Gastrocnemius medialis (tissue), 4 donors: ENCODE results near the gene AMN. TPM values are rescaled to one million over a fixed set of nuclear protein-coding genes. Genes with fewer than 3 reads are reported as not detected.
A peak's percentile ranks its signal among the peaks of the same experiment; 100 is the strongest.

ENCODE experiments used
- ATAC-seq, 2 donors: fragments of 150-250 bp; one replicate each; pipeline ENCODE4 v1.9.1; 2016
- DNase-seq, 2 donors: peaks; one replicate each; pipeline ENCODE4 v3.0.0-alpha.2; 2019
- H3K27ac ChIP-seq, 4 donors: fragments of 200-600 bp; sonication (generic); 1 replicate in 1 of 4; 2 replicates in 3 of 4; pipeline ENCODE4 v1.5.1; 2016 to 2018; ENCODE audit warnings: mild to moderate bottlenecking in 2 of 4, moderate library complexity in 1 of 4
- H3K27me3 ChIP-seq, 3 donors: fragments of 200-600 bp; sonication (generic) in 2 of 3; 1 replicate in 1 of 3; 2 replicates in 2 of 3; pipeline versions ENCODE4 v1.5.1 to v1.6.0; 2016 to 2019; ENCODE audit warnings: mild to moderate bottlenecking in 1 of 3, moderate library complexity in 1 of 3
- H3K36me3 ChIP-seq, 2 donors: fragments of 200-600 bp; sonication (generic) in 1 of 2; one replicate each; pipeline ENCODE4 v1.5.1; 2017 to 2018
- H3K4me1 ChIP-seq, 2 donors: fragments of 200-600 bp; sonication (generic) in 1 of 2; one replicate each; pipeline ENCODE4 v1.5.1; 2016 to 2017; ENCODE audit warnings: mild to moderate bottlenecking in 2 of 2
- H3K4me3 ChIP-seq, 4 donors: fragments of 200-600 bp; sonication (generic) in 3 of 4; 1 replicate in 1 of 4; 2 replicates in 3 of 4; pipeline ENCODE4 v1.5.1; 2016 to 2019; ENCODE audit warnings: mild to moderate bottlenecking in 2 of 4
- H3K9me3 ChIP-seq, 3 donors: fragments of 200-600 bp; sonication (generic) in 2 of 3; 1 replicate in 1 of 3; 2 replicates in 2 of 3; pipeline ENCODE4 v1.5.1; 2016 to 2019
- CTCF ChIP-seq, 5 experiments: fragments of 450-650 bp in 3 of 5; fragments of 200-600 bp in 2 of 5; sonication (generic) in 2 of 5; IDR thresholded peaks in 4 of 5; conservative IDR thresholded peaks in 1 of 5; 1 replicate in 4 of 5; 2 replicates in 1 of 5; pipeline ENCODE4 v1.5.1; 2016 to 2019; ENCODE audit warnings: antibody characterized with exemption in 5 of 5, mild to moderate bottlenecking in 3 of 5, moderate library complexity in 3 of 5
- POLR2A ChIP-seq, 2 donors: fragments of 450-650 bp; IDR thresholded peaks; one replicate each; pipeline ENCODE4 v1.6.1; 2017; ENCODE audit warnings: antibody characterized with exemption in 2 of 2, mild to moderate bottlenecking in 2 of 2, moderate library complexity in 2 of 2
- in situ Hi-C, 4 donors: fragments of 200-750 bp; cut with MboI; loops; one replicate each; pipeline versions ENCODE4 v1.15.0 to v1.8.0; 2017; ENCODE audit warnings: low sequenced_read_pairs in 4 of 4
- intact Hi-C: fragments of 100-400 bp; cut with DNase I; formaldehyde crosslinking; loops from one replicate; pipeline ENCODE4 v1.15.1; 2023; ENCODE audit warnings: low total_unique reads
- total RNA-seq, 4 donors: library from RNA; depleted of rRNA; stranded (reverse); fragments of >200 nt; gene quantifications; one replicate each; pipeline versions ENCODE4 v1.1.0 to v1.2.3, GENCODE V29; 2016

Gene AMN
- total RNA-seq, 4 donors from 2014 or later: 0.42 to 4.3 TPM; not detected in 2

- DNase-seq: no peak
- intact Hi-C loops: loop anchor here (10.0 kb wide), 1 partner anchor 386 kb away; no protein-coding TSS in a partner anchor
These were observed 12.0 kb upstream of the AMN start for GRCh38 chr14:102910442-102910841.

GRCh38 chr14:102911541-102911951 lies 10.9 kb upstream of the AMN start:
- in situ Hi-C loops (loop anchor here in 3 of 4 donors (10.0 to 25.0 kb wide), 3 partner anchors 137 to 224 kb away; partner anchors contain the start of gene TRAF3 (in 1 of the 3)), intact Hi-C loops (loop anchor here (10.0 kb wide), 1 partner anchor 387 kb away; no protein-coding TSS in a partner anchor)
- no peak for TF ChIP-seq POLR2A (IDR thresholded peaks at IDR 0.05)
- TF ChIP-seq CTCF (IDR thresholded peaks at IDR 0.05 in 4 of 5, conservative IDR thresholded peaks at IDR 0.05 in 1 of 5): no peak
- H3K27me3 ChIP-seq: no peaks in the 10 kb centered on the region
- no peaks in the 10 kb centered on the region for H3K4me1 ChIP-seq
- no peak for DNase-seq
- no peak overlapping the region for H3K27ac ChIP-seq
- H3K4me3 ChIP-seq: no peak overlapping the region
- no peaks in the 10 kb centered on the region for H3K9me3 ChIP-seq
- no peak for ATAC-seq
- H3K36me3 ChIP-seq: no peaks in the 10 kb centered on the region

More at GRCh38 chr14:102910442-102910841, 12.0 kb upstream of the AMN start:
- Histone ChIP-seq H3K36me3 (no peaks in the 10 kb centered on the region), H3K4me3 (no peak overlapping the region), H3K27me3 (no peaks in the 10 kb centered on the region), H3K9me3 (no peaks in the 10 kb centered on the region), H3K27ac (no peak overlapping the region), H3K4me1 (no peaks in the 10 kb centered on the region)
- no peak for TF ChIP-seq POLR2A (IDR thresholded peaks at IDR 0.05)
- no peak for TF ChIP-seq CTCF (IDR thresholded peaks at IDR 0.05 in 4 of 5, conservative IDR thresholded peaks at IDR 0.05 in 1 of 5)
- in situ Hi-C loops: loop anchor here in 3 of 4 donors (10.0 to 25.0 kb wide), 3 partner anchors 136 to 223 kb away; partner anchors contain the start of gene TRAF3 (in 1 of the 3)
- no peak for ATAC-seq

DNA sequence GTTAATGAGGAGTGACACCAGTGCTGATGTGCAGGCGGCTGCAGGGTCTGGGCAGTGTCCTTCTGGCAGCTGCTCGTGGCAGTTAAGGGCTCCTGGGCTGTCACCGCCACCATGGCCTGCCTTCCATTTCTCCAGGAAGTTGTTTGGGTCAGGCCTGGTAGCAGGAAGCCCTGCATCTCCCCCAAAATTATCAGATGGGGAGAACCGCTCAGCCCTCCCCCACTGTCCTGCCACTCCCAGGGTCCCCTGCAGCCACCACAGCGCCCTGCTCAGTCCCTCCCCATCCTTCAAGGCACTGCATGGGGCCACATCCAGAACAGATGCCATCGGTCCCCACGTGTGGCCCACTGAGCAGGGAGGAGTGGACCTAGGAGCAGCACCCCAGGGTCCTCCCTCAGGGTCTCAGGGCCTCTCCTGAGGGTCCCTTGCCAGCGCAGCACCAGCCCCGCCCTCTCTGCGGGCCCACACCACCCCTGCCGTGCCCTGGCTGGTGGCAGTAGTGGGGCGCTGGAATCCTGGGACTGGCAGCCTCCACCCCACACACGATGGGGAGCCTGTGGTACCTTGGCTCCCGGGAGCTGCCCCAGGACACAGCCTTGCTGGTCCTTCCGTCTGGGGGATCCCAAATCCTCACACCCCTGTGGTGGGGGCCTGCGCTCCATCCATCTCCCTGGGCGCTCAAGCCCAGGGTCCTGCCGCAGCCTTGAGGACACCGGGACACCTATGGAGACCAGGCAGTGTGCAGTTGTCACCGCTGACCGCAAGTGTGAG lies 10.3 kb upstream of the AMN start:
- H3K9me3 ChIP-seq: no peaks in the 10 kb centered on the region
- no peak overlapping the region for H3K27ac ChIP-seq
- TF ChIP-seq POLR2A (IDR thresholded peaks at IDR 0.05) (no peak), CTCF (IDR thresholded peaks at IDR 0.05 in 4 of 5, conservative IDR thresholded peaks at IDR 0.05 in 1 of 5) (no peak)
- DNase-seq (no peak), ATAC-seq (no peak)
- in situ Hi-C loops: loop anchor here in 3 of 4 donors (10.0 to 25.0 kb wide), 3 partner anchors 137 to 225 kb away; partner anchors contain the start of gene TRAF3 (in 1 of the 3)
- intact Hi-C loops: loop anchor here (10.0 kb wide), 1 partner anchor 387 kb away; no protein-coding TSS in a partner anchor
- no peak overlapping the region for H3K4me3 ChIP-seq
- no peaks in the 10 kb centered on the region for H3K4me1 ChIP-seq
- H3K27me3 ChIP-seq: no peaks in the 10 kb centered on the region
- H3K36me3 ChIP-seq: no peaks in the 10 kb centered on the region

GRCh38 chr14:102913341-102914211 lies 8.9 kb upstream of the AMN start:
- ATAC-seq (no peak), DNase-seq (peak in 1 of 2 donors; percentile 4)
- H3K27ac ChIP-seq: no peak overlapping the region
- no peaks in the 10 kb centered on the region for H3K9me3 ChIP-seq
- in situ Hi-C loops (loop anchor here in 3 of 4 donors (10.0 to 25.0 kb wide), 3 partner anchors 139 to 226 kb away; partner anchors contain the start of gene TRAF3 (in 1 of the 3)), intact Hi-C loops (loop anchor here (10.0 kb wide), 1 partner anchor 389 kb away; no protein-coding TSS in a partner anchor)
- no peaks in the 10 kb centered on the region for H3K36me3 ChIP-seq
- H3K27me3 ChIP-seq: no peaks in the 10 kb centered on the region
- no peak overlapping the region for H3K4me3 ChIP-seq
- no peak for TF ChIP-seq CTCF (IDR thresholded peaks at IDR 0.05 in 4 of 5, conservative IDR thresholded peaks at IDR 0.05 in 1 of 5)
- no peaks in the 10 kb centered on the region for H3K4me1 ChIP-seq
